ENCODE measurements around the gene ARHGEF39. TPM values are rescaled to one million over a fixed set of nuclear protein-coding genes. Genes with fewer than 3 reads are reported as not detected.
A peak's percentile ranks its signal among the peaks of the same experiment; 100 is the strongest.

Gene ARHGEF39
- total and polyA plus RNA-seq, 7 donors, result 0.07 to 0.79 (median 0.20) TPM; not detected in 1

- TF ChIP-seq CTCF (IDR thresholded peaks at IDR 0.05), result no peak
- ATAC-seq (no peak), DNase-seq (no peak)
- peak overlapping the region; percentile 100 for H3K27ac ChIP-seq
- H3K4me3 ChIP-seq, result peak overlapping the region; percentile 100
- no peaks in the 10 kb centered on the region for H3K27me3 ChIP-seq (ENCODE audit: insufficient read depth in 3 of 3, low read length in 2 of 3)
- 74 to 86% (median 83%) methylated on average over 10 of the region's 10 CpGs for WGBS, 3 donors
- intact Hi-C loops (cut with DNase I), result loop anchor here in 1 of 2 donors (2.0 kb wide), 1 partner anchor 22 kb away; no protein-coding TSS in a partner anchor
- peaks cover 27% of the 10 kb centered on the region for H3K4me1 ChIP-seq
- H3K9me3 ChIP-seq, result no peaks in the 10 kb centered on the region
- H3K36me3 ChIP-seq (ENCODE audit: insufficient read depth in 1 of 2, low read depth in 1 of 2), result peaks cover 0 to 52% of the 10 kb centered on the region in 2 donors
These were observed 19.9 kb upstream of the ARHGEF39 start for GRCh38 chr9:35684921-35685320.

- 41 to 59% (median 45%) methylated on average over 2 of the region's 2 CpGs for WGBS, 3 donors
- peaks cover 27% of the 10 kb centered on the region for H3K4me1 ChIP-seq
- intact Hi-C loops (cut with DNase I), result no loop called here
- peaks cover 0 to 50% of the 10 kb centered on the region in 2 donors for H3K36me3 ChIP-seq (ENCODE audit: insufficient read depth in 1 of 2, low read depth in 1 of 2)
- H3K4me3 ChIP-seq, result peak overlapping the region; percentile 100
- TF ChIP-seq CTCF (IDR thresholded peaks at IDR 0.05), result no peak
- H3K9me3 ChIP-seq, result no peaks in the 10 kb centered on the region
- ATAC-seq (no peak), DNase-seq (no peak)
- no peaks in the 10 kb centered on the region for H3K27me3 ChIP-seq (ENCODE audit: insufficient read depth in 3 of 3, low read length in 2 of 3)
- peak overlapping the region; percentile 100 for H3K27ac ChIP-seq
These were observed 18.3 kb upstream of the ARHGEF39 start for GRCh38 chr9:35683323-35683722.

GRCh38 chr9:35682520-35683315 is 17.7 kb upstream of the ARHGEF39 start:
- Histone ChIP-seq H3K27ac (peak overlapping the region; percentile 100), H3K4me1 (peaks cover 27% of the 10 kb centered on the region), H3K9me3 (no peaks in the 10 kb centered on the region), H3K4me3 (no peak overlapping the region), H3K27me3 (ENCODE audit: insufficient read depth in 3 of 3, low read length in 2 of 3) (no peaks in the 10 kb centered on the region), H3K36me3 (ENCODE audit: insufficient read depth in 1 of 2, low read depth in 1 of 2) (peaks cover 0 to 44% of the 10 kb centered on the region in 2 donors)
- DNase-seq, result no peak
- WGBS, 3 donors, result 33 to 54% (median 35%) methylated on average over 10 of the region's 10 CpGs
- peak in 2 of 4 donors; percentile 7 to 12 for ATAC-seq
- intact Hi-C loops (cut with DNase I), result no loop called here
- no peak for TF ChIP-seq CTCF (IDR thresholded peaks at IDR 0.05)

- intact Hi-C loops (cut with DNase I), result no loop called here
- ATAC-seq (peak; percentile 20 to 51 (median 34)), DNase-seq (no peak)
- peaks cover 0 to 39% of the 10 kb centered on the region in 2 donors for H3K36me3 ChIP-seq (ENCODE audit: insufficient read depth in 1 of 2, low read depth in 1 of 2)
- no peaks in the 10 kb centered on the region for H3K9me3 ChIP-seq
- H3K27ac ChIP-seq, result peak overlapping the region; percentile 100
- peaks cover 27% of the 10 kb centered on the region for H3K4me1 ChIP-seq
- no peak overlapping the region for H3K4me3 ChIP-seq
- WGBS, 3 donors, result 24 to 37% (median 30%) methylated on average over 6 of the region's 6 CpGs
- TF ChIP-seq CTCF (IDR thresholded peaks at IDR 0.05), result no peak
- no peaks in the 10 kb centered on the region for H3K27me3 ChIP-seq (ENCODE audit: insufficient read depth in 3 of 3, low read length in 2 of 3)
These were observed 17.1 kb upstream of the ARHGEF39 start for GRCh38 chr9:35682051-35682450.

Measured in psoas muscle (tissue), 8 donors.